GM19467 (cell line): ENCODE data around the gene ZDHHC19.
"Not testable (repeated sequence)": the region's sequence is repeated elsewhere in the genome, so short reads cannot be mapped to it uniquely, and the experiment has no call there.

Experiments used
- ATAC-seq: cut with Tn5 transposase; IDR thresholded peaks from one replicate; pipeline ENCODE4 v1.9.1; 2021; ENCODE audit warnings: mild to moderate bottlenecking, moderate library complexity; ENCODE audit not compliant: unreplicated experiment

The ZDHHC19 gene

GRCh38 chr3:196210673-196211556, at the start of gene ZDHHC19:
TSS of gene ZDHHC19 (minus strand) at chr3:196211400. CDS start at chr3:196211315, 85 bp downstream.
- ATAC-seq, result no peak

DNA sequence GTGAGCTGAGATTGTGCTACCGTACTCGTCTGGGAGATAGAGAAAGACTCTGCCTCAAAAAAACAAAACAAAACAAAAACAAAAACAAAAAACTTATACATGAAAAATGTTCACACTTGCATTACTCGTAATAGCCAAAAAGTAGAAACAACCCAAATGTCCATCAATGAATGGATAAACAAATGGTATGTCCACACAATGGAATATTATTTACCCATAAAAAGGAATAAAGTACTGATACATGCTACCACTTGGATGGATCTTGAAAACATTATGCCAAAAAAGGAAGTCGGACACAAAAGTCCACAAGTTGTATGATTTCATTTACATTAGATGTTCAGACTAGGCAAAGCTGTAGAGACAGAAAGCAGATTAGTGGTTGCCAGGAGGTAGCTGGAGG, 49.6 kb upstream of the ZDHHC19 start:
- ATAC-seq, result no peak

- no peak for ATAC-seq
Measured at GRCh38 chr3:196255776-196256175, 44.6 kb upstream of the ZDHHC19 start.

- no peak for ATAC-seq
Measured at GRCh38 chr3:196254376-196255283, 43.4 kb upstream of the ZDHHC19 start.

GRCh38 chr3:196251918-196252317, 40.7 kb upstream of the ZDHHC19 start:
- ATAC-seq, result no peak

DNA sequence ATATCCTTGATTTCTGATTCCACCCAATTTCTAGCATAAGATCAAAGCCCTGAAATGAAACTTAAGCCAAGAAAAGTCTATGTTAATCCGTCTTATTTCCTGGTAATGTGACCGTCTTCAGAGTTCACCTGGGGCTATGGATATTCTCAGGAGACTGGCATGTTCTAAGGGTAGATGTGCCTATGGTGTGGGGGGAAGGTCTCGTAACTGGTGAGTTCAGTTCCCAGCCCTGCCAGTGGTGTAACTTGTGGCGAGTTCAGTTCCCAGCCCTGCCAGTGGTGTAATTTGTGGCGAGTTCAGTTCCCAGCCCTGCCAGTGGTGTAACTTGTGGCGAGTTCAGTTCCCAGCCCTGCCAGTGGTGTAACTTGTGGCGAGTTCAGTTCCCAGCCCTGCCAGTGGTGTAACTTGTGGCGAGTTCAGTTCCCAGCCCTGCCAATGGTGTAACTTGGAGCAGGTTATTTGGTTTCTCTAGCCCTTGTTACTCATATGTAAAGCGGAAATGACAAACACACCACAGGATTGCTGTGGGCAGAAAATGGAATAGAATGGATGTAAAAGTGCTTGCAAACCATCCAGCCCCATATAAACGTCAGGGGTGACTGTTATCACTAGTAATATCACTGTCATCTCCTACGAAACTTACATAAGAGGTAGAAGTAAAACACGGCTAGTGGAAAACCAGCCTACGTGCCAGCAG, 35.6 kb upstream of the ZDHHC19 start:
- no peak for ATAC-seq

- ATAC-seq, result not testable (repeated sequence)
Measured at GRCh38 chr3:196244166-196244565, 33.0 kb upstream of the ZDHHC19 start.

DNA sequence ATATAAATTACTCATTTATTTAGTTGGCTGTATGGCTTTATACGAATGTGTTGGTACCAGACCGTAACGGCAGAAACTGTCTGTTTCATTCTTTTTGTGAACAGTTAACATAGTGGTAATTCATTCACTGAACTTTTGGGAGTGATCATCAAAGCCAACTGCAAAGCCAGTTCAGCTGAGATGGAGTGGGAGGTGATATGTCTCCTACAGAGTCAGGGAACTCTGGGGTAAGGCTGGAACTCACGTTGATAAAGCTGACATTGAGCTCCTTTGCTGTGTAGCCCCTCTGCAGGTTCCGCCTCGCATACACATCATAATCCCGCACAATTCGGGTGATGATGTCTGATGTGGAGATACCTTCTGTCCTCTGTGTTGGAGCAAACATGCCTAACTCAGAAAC, 30.5 kb upstream of the ZDHHC19 start:
- ATAC-seq, result no peak

GRCh38 chr3:196240424-196240823, 29.2 kb upstream of the ZDHHC19 start:
- no peak for ATAC-seq

DNA sequence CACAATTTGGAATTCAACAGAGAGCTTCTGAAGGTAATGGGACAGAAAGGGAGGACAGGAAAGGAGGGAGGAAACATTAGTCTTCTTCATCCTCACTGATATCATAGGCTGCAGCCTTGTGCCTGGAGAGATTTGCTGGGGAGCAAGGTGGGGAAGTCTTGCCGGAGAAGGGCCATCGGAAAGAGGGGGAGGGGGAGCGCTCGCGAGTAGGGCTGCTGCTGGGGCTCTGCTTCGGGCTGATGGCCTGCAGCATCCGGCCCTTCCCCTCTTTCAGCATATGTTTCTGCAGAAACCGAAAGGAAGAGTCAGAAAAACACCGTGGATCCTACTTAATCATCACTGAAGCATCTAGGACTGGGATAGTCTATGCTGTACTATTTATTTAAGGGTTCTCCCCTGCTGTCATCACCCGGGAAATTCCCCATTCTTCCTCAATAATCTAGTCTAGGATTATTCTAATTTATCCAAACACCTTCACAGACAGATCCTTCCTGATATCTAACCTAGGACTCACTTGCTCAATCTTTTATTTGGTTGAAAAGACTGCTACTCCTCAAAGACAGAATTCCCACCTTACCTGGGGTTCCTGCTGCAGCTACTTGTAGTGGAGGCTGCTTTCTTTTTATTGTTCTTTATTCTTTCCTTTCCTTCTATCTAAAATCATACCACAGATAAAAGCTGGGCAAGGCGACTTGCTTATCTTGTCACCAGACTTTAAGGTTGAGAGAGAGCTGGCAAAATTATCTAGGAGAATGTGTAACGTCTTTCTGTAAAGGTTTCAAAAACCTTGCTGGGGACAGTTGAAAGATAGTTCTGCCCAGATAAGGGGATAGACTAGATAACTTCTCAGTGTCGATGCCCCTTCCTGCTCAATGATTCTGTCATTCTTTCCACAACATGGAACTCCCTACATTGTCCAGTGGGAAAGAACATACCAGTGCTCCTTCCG, 27.7 kb upstream of the ZDHHC19 start:
- no peak for ATAC-seq

DNA sequence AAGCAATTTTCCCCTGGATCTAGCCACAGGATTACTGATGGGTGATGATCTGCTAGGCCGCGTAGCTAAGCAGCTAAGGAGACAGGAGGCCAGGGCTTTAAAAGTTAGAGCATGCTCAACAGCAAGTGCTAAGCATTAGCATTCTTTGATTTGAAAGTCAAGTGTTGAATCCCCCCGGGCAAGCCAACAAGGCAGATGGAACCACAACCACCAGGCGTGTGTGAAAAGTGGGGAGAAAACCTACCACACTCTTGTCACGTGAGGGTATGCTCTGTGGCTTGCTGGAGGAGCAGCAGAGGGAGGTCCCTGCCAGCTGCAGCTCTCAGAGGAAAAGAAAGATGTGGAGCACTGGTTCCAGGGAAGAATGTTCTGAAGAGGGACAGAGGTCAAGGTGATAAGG, 26.0 kb upstream of the ZDHHC19 start:
- no peak for ATAC-seq

DNA sequence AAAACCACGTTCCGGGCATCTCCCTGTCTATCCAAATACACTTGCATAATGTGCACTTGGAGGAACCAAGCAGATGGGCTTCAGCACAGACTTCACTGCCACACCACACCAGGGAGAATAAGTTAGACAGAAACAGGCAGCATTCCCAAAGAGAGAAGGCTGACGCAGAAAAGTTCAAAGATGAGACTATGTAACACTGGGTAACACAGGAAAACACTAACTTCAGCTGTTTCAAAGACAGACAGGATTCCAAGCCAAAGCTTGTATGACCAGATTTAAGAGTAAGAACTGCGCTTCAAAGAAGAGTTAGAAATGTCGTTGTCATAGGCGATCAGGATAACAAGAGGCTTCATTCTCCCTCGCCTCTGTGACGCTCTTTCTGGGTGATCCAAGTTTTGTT, 25.0 kb upstream of the ZDHHC19 start:
- ATAC-seq, result no peak

DNA sequence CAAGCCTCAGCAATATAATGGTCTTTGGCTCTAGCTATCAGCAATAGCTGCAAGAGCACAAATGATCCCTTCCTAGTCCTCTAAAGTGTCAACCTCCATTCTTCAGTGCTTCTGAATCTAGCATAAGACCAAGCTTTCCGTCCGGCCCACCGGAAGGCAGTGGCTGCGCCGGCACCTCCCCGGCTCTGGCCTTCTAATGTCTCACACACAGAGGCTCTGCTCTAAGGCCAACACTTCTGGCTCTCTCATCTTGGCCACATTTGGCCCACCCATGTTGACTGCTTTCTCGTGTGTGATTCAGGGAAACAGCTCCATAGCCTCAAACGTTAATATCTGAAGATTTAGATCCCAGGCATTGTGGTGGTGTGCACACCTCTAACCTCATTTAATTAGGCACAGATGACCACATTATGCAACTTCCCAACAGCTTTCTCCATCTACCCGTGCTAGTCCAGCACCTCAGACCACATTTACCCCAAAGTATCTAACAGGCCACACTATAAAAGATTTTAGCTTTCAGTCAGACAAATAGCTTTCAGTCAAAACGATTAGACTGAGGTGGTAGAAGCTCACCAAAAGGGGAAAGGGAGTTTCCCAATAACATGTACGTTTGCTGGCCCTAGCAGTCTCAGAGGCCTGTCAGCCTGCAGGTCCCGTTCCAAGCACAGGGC, 24.4 kb upstream of the ZDHHC19 start:
- ATAC-seq, result no peak

DNA sequence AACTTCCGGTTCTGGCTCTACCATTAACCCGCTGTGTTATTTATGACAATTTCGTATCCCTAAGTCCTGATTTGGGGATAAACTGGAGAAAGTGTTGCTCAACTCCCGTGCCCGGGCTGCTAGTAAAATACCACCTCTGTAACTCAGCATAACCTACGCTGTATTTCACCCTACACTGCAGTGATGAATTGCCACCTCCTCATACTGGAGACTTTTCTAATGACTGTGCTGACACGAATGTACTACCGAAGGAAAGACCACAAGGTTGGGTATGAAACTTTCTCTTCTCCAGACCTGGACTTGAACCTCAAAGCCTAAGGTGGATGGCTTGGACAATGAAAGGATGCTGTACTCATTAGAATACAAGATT, 21.7 kb upstream of the ZDHHC19 start:
- no peak for ATAC-seq

DNA sequence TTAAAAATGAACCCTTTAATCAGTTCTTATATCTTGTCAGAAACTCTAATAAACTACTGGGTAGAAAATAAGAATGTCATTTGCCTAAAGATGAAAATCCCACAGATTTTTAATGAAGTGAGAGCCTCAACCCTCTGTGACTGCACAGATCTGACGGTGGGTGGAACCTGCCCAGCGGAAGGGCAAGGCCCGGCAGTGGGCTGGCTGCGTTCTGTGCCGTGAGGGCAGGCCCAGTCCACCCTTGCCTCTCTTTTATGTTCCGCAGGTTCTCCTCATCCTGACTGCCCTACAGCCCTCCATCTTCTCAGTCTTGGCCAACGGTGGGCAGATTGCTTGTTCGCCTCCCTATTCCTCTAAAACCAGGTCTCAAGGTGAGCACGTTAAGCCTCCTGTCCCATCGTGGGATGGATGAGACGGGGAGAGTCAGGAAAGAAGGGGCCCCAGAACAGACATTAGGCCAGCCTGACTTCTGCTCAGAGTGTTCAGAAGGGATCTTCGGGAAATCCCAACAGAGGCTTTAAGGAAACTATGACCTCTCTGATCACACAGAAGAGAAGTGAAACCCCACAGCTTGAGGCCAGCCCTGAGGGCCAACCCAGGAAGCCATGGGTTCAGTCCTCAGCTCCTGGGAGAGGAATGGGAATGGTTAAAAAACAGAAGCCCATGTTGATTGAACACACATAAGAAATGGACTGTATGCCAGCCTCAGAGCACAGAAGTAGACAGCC, 21.1 kb upstream of the ZDHHC19 start:
- no peak for ATAC-seq

- ATAC-seq, result no peak
Measured at GRCh38 chr3:196227629-196228493, 16.7 kb upstream of the ZDHHC19 start.

DNA sequence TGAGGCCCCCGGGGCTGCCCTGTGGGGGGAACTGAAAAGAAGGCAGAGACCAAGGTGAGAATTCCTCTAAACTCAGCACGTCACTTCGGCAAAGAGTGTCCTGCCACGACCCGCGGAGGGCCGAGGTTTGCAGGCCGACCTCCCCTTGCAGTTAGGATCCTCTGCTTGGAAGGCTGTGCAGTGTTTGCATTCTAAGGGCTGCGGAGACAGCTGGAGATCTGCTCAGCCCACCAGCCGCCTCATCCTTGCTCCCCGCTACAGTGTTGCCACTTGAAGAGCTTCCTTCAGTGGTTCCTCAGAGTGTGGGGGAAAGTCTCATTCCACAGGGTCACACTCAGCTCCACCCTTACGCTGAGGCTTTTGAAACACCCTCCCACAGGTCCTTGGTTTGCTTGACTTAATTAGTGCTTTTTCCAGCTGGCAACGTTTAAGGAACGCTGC, 15.9 kb upstream of the ZDHHC19 start:
- ATAC-seq, result no peak
